MM.1S (cell line): ENCODE results near the gene EGLN2.

ENCODE experiments used
- DNase-seq: peaks from one replicate; pipeline ENCODE4 v3.0.0-alpha.2; 2015
- H2AFZ ChIP-seq: fragments of 300-600 bp; sonication (generic); 2 replicates; pipeline ENCODE4 v1.6.0; 2016; ENCODE audit warnings: antibody characterized with exemption, low read length
- H3F3A ChIP-seq: fragments of 300-600 bp; sonication (generic); 2 replicates; pipeline ENCODE4 v1.6.1; 2016; ENCODE audit warnings: mild to moderate bottlenecking, antibody characterized with exemption, low read length, moderate library complexity, mixed read lengths; ENCODE audit not compliant: insufficient read depth
- H3K27ac ChIP-seq: fragments of 300-600 bp; sonication (generic); 2 replicates; pipeline ENCODE4 v1.5.1; 2016; ENCODE audit warnings: mild to moderate bottlenecking, low read length
- H3K27me3 ChIP-seq: fragments of 300-600 bp; sonication (generic); replicated peaks from 2 replicates; pipeline ENCODE4 v1.6.0; 2016; ENCODE audit warnings: low read length; ENCODE audit not compliant: insufficient read depth
- H3K36me3 ChIP-seq: fragments of 300-600 bp; sonication (generic); replicated peaks from 2 replicates; pipeline ENCODE4 v1.6.1; 2016; ENCODE audit warnings: mild to moderate bottlenecking, low read length, mixed read lengths; ENCODE audit not compliant: insufficient read depth
- H3K4me1 ChIP-seq: fragments of 300-600 bp; sonication (generic); 2 replicates; pipeline ENCODE4 v1.6.1; 2016; ENCODE audit warnings: low read length, mixed read lengths
- H3K4me2 ChIP-seq: fragments of 300-600 bp; sonication (generic); 2 replicates; pipeline ENCODE4 v1.6.0; 2016; ENCODE audit warnings: low read depth, low read length
- H3K4me3 ChIP-seq: fragments of 300-600 bp; sonication (generic); 2 replicates; pipeline ENCODE4 v1.5.1; 2016; ENCODE audit warnings: low read length, mixed read lengths
- H3K79me2 ChIP-seq: fragments of 300-600 bp; sonication (generic); 2 replicates; pipeline ENCODE4 v1.6.1; 2016; ENCODE audit warnings: mixed run types, low read length, mixed read lengths
- H3K9ac ChIP-seq: fragments of 300-600 bp; sonication (generic); 2 replicates; pipeline ENCODE4 v1.6.1; 2016; ENCODE audit warnings: low read length, mixed read lengths
- H3K9me2 ChIP-seq: fragments of 300-600 bp; sonication (generic); replicated peaks from 2 replicates; pipeline ENCODE4 v1.6.1; 2016; ENCODE audit warnings: mild to moderate bottlenecking, low read length, mixed read lengths; ENCODE audit not compliant: insufficient read depth
- H3K9me3 ChIP-seq: fragments of 300-600 bp; sonication (generic); replicated peaks from 2 replicates; pipeline ENCODE4 v1.6.1; 2016; ENCODE audit warnings: mild to moderate bottlenecking, low read length, mixed read lengths; ENCODE audit not compliant: insufficient read depth
- H4K20me1 ChIP-seq: fragments of 300-600 bp; sonication (generic); 2 replicates; pipeline ENCODE4 v1.6.1; 2016; ENCODE audit warnings: mild to moderate bottlenecking, low read length, moderate library complexity, mixed read lengths; ENCODE audit not compliant: insufficient read depth
- CTCF ChIP-seq: fragments of 300-600 bp; sonication (generic); IDR thresholded peaks from 2 replicates; pipeline ENCODE4 v1.5.1; 2016; ENCODE audit warnings: antibody characterized with exemption, low read length, mixed read lengths
- EZH2 ChIP-seq: fragments of 300-600 bp; sonication (generic); optimal IDR thresholded peaks from 2 replicates; pipeline ENCODE3; 2017; ENCODE audit warnings: low read depth, mild to moderate bottlenecking, antibody characterized with exemption, low read length, mixed read lengths
- EZH2phosphoT487 ChIP-seq: fragments of 300-600 bp; sonication (generic); IDR thresholded peaks from 2 replicates; pipeline ENCODE4 v1.6.1; 2018; ENCODE audit warnings: antibody characterized with exemption, low read length

Gene EGLN2

GRCh38 chr19:40791996-40792395 is 7.0 kb upstream of the EGLN2 start:
- Histone ChIP-seq H3K9me3 (no peaks in the 10 kb centered on the region), H3K4me2 (no peak overlapping the region), H3K36me3 (no peaks in the 10 kb centered on the region), H3K4me1 (no peaks in the 10 kb centered on the region), H3K4me3 (no peak overlapping the region), H3K9ac (no peak overlapping the region), H2AFZ (no peak overlapping the region), H3K27ac (no peak overlapping the region), H3K79me2 (no peaks in the 10 kb centered on the region), H3K27me3 (no peaks in the 10 kb centered on the region), H4K20me1 (no peaks in the 10 kb centered on the region), H3F3A (no peaks in the 10 kb centered on the region), H3K9me2 (no peaks in the 10 kb centered on the region)
- no peak for DNase-seq
- TF ChIP-seq CTCF (no peak), EZH2phosphoT487 (no peak), EZH2 (no peak)

GRCh38 chr19:40797166-40797962 is 1.6 kb upstream of the EGLN2 start:
- no peak overlapping the region; the same call in 1 of the 2 replicates for H3K27ac ChIP-seq
- no peaks in the 10 kb centered on the region for H3K36me3 ChIP-seq
- no peaks in the 10 kb centered on the region for H4K20me1 ChIP-seq
- no peaks in the 10 kb centered on the region for H3K9me3 ChIP-seq
- no peaks in the 10 kb centered on the region for H3K9me2 ChIP-seq
- TF ChIP-seq EZH2 = no peak
- no peak for TF ChIP-seq CTCF
- no peak for TF ChIP-seq EZH2phosphoT487
- H3K79me2 ChIP-seq = peaks cover 26% of the 10 kb centered on the region
- H3K27me3 ChIP-seq = no peaks in the 10 kb centered on the region
- no peak overlapping the region for H3K4me3 ChIP-seq
- H3K9ac ChIP-seq = no peak overlapping the region
- H3K4me1 ChIP-seq = peaks cover 11% of the 10 kb centered on the region
- H2AFZ ChIP-seq = no peak overlapping the region
- H3K4me2 ChIP-seq = peak overlapping the region; percentile 80; the same call in 1 of the 2 replicates
- H3F3A ChIP-seq = 0 out of 2 replicates have a peak, but pooled peaks cover 3% of the 10 kb centered on the region
- DNase-seq = no peak

- peak overlapping the region; percentile 60 for H3K9ac ChIP-seq
- no peaks in the 10 kb centered on the region for H3K36me3 ChIP-seq
- H3K4me3 ChIP-seq = peak overlapping the region; percentile 68
- H3K4me2 ChIP-seq = peak overlapping the region; percentile 80
- peak overlapping the region; percentile 83 for H2AFZ ChIP-seq
- peaks cover 18% of the 10 kb centered on the region for H3K4me1 ChIP-seq
- no peaks in the 10 kb centered on the region for H3K9me2 ChIP-seq
- peak; percentile 35 for TF ChIP-seq CTCF
- no peak for TF ChIP-seq EZH2phosphoT487
- H3K9me3 ChIP-seq = no peaks in the 10 kb centered on the region
- H3K79me2 ChIP-seq = peaks cover 33% of the 10 kb centered on the region
- H3K27ac ChIP-seq = peak overlapping the region; percentile 58; the same call in 1 of the 2 replicates
- peak; percentile 50 for DNase-seq
- no peaks in the 10 kb centered on the region for H3K27me3 ChIP-seq
- 0 out of 2 replicates have a peak, but pooled peaks cover 3% of the 10 kb centered on the region for H3F3A ChIP-seq
- H4K20me1 ChIP-seq = no peaks in the 10 kb centered on the region
Measured at GRCh38 chr19:40797963-40798682, 868 bp upstream of the EGLN2 start.
